ENCODE results near the gene ADK.

ADK gene

GRCh38 chr10:74704629-74705357 is 553.8 kb downstream of the ADK start:
- DNase-seq (ENCODE audit: extremely low read depth in 1 of 2, low read depth in 1 of 2): no peak

GRCh38 chr10:74705358-74705980 is 554.4 kb downstream of the ADK start:
- DNase-seq (ENCODE audit: extremely low read depth in 1 of 2, low read depth in 1 of 2): no peak

GRCh38 chr10:74706966-74707365 is 555.9 kb downstream of the ADK start:
- DNase-seq (ENCODE audit: extremely low read depth in 1 of 2, low read depth in 1 of 2): no peak

GRCh38 chr10:74708246-74708645 is 557.2 kb downstream of the ADK start:
- no peak for DNase-seq (ENCODE audit: extremely low read depth in 1 of 2, low read depth in 1 of 2)

GRCh38 chr10:74718208-74718607 is 567.2 kb downstream of the ADK start:
- no peak for DNase-seq (ENCODE audit: extremely low read depth in 1 of 2, low read depth in 1 of 2)

GRCh38 chr10:74728225-74728624 is 577.2 kb downstream of the ADK start:
- DNase-seq (ENCODE audit: extremely low read depth in 1 of 2, low read depth in 1 of 2): no peak

GRCh38 chr10:74730246-74730645 is 579.2 kb downstream of the ADK start:
- DNase-seq (ENCODE audit: extremely low read depth in 1 of 2, low read depth in 1 of 2): no peak

- no peak for DNase-seq (ENCODE audit: extremely low read depth in 1 of 2, low read depth in 1 of 2)
Measured at GRCh38 chr10:74733612-74734011, 582.6 kb downstream of the ADK start.

- no peak for DNase-seq (ENCODE audit: extremely low read depth in 1 of 2, low read depth in 1 of 2)
Measured at GRCh38 chr10:74736029-74736428, 585.0 kb downstream of the ADK start.

- no peak for DNase-seq (ENCODE audit: extremely low read depth in 1 of 2, low read depth in 1 of 2)
Measured at GRCh38 chr10:74738052-74738451, 587.0 kb downstream of the ADK start.

- no peak for DNase-seq (ENCODE audit: extremely low read depth in 1 of 2, low read depth in 1 of 2)
Measured at GRCh38 chr10:74738542-74738941, 587.5 kb downstream of the ADK start.

GRCh38 chr10:74738985-74739567 is 588.1 kb downstream of the ADK start:
- no peak for DNase-seq (ENCODE audit: extremely low read depth in 1 of 2, low read depth in 1 of 2)

GRCh38 chr10:74743401-74743800 is 592.4 kb downstream of the ADK start:
- no peak for DNase-seq (ENCODE audit: extremely low read depth in 1 of 2, low read depth in 1 of 2)

GRCh38 chr10:74745449-74745848 is 594.4 kb downstream of the ADK start:
- no peak for DNase-seq (ENCODE audit: extremely low read depth in 1 of 2, low read depth in 1 of 2)

GRCh38 chr10:74746813-74747212 is 595.8 kb downstream of the ADK start:
- DNase-seq (ENCODE audit: extremely low read depth in 1 of 2, low read depth in 1 of 2): no peak

- DNase-seq (ENCODE audit: extremely low read depth in 1 of 2, low read depth in 1 of 2): no peak
Measured at GRCh38 chr10:74748468-74749031, 597.5 kb downstream of the ADK start.

GRCh38 chr10:74750848-74751274 is 599.8 kb downstream of the ADK start:
- peak in 1 of 2 donors; percentile 11 for DNase-seq (ENCODE audit: extremely low read depth in 1 of 2, low read depth in 1 of 2)

GRCh38 chr10:74752371-74753040 is 601.5 kb downstream of the ADK start:
- no peak for DNase-seq (ENCODE audit: extremely low read depth in 1 of 2, low read depth in 1 of 2)

GRCh38 chr10:74753442-74754211 is 602.6 kb downstream of the ADK start:
- DNase-seq (ENCODE audit: extremely low read depth in 1 of 2, low read depth in 1 of 2): no peak

- DNase-seq (ENCODE audit: extremely low read depth in 1 of 2, low read depth in 1 of 2): no peak
Measured at GRCh38 chr10:74754381-74754821, 603.4 kb downstream of the ADK start.

All from activated CD8-positive, alpha-beta memory T cell treated with anti-CD3 and anti-CD28 coated beads for 1 hour (primary cell).